CD4-positive, alpha-beta T cell treated with Interleukin-21 for 1 hour (primary cell): ENCODE measurements around the gene SPATC1L.
"Not testable (repeated sequence)": the region's sequence is repeated elsewhere in the genome, so short reads cannot be mapped to it uniquely, and the experiment has no call there.

Experiments
- DNase-seq: peaks from one replicate; pipeline ENCODE4 v3.0.0-alpha.2; 2020

Gene SPATC1L

DNA sequence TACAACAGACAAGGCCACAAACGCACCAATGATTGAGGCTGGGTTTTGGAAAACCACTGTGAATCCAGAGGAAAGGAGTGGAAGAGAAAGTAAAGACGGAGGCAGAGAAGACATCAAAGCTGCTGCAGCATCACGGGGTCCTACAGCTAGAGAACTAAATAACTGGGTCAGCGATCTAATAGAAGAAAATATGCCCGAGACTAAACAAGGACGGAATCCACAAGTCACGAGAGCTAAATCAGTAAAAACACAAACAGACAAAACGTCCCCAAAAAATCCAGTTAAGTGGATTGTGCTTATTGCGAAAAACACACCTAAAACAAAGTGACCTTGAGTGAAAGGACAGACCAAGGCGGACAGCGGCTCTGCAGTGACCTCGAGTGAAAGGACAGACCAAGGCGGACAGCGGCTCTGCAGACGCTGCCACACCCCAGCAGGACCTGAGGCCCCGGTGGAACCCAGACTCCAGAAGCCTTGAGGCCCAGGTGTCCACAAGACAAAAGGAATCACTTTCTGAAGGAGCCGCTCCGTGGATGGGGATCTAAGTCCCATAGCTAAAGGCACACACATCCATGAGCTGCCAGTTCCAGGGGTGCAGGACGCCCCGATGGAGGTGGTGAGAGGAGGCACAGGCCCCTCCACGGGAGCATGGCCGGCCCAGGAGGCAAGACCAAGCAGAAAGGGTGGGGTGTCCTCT lies 34.9 kb downstream of the SPATC1L start:
- DNase-seq, result no peak

DNA sequence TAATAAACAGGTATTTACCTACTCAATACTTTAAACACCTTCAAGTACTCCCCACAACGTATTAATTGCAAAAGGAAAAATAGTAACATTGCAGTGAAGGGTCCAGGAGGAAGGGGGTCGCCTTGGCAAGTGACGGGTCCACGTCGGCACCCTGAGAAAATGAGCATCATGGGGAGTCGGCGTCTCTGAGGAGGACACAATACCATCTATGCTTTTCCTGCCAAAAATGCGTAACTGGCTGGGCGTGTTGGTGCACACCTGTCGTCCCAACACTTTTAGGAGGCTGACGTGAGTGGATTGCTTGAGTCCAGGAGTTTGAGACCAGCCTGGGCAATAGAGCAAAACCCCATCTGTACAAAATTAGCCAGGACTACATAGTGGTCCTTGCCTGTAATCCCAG lies 36.2 kb downstream of the SPATC1L start:
- no peak for DNase-seq

DNA sequence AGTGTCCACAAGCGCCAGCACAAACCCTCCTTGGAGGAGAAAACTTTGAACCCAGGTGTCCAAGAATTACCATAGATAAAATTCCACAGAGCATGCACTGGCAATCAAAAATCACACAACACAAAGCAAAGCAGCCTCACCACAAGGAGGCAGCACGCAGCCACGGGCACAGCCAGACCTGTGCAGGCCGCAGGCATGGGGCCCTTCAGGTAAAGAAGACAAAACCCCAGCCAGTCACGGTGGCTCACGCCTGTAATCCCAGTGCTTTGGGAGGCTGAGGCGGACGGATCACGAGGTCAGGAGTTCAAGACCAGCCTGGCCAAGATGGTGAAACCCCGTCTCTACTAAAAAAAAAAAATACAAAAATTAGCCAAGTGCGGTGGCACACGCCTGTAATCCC lies 36.8 kb downstream of the SPATC1L start:
- peak; percentile 63 for DNase-seq

- DNase-seq, result no peak
These were observed 37.4 kb downstream of the SPATC1L start for GRCh38 chr21:46146856-46147255.

- DNase-seq, result no peak
These were observed 38.2 kb downstream of the SPATC1L start for GRCh38 chr21:46145840-46146691.

DNA sequence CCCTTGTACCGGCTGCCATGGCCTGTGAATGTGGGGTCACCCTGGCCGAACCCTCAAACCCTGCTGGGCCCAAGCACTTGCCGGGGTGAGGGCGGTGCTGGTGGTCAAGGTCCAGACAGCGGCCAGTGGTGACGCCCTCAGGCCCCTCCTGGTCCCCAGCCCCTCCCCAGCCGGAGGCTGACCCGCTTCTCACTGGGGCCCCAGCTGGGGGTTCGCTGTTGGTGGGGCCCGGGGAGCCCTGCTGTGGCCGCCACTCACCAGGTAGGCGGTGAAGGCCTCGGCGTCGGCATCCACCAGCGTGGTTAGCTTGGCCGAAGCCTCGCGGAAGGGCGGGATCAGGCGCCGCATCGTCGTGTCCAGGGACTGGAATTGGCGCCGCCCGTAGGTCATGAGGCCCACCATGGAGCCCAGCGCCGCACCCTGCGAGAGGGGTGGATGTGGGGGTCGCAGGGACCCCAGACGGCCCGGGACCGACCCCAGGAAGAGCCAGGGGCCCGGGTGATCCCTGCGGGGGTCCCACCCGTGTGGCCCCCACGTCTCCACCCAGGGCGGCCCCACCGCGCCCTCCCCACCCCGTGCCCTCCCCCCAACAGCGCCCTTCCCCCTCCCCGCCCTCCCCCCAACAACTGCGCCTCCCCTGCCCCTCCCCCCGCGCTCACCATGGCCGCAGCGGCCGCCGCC lies 39.0 kb downstream of the SPATC1L start:
- no peak for DNase-seq

DNA sequence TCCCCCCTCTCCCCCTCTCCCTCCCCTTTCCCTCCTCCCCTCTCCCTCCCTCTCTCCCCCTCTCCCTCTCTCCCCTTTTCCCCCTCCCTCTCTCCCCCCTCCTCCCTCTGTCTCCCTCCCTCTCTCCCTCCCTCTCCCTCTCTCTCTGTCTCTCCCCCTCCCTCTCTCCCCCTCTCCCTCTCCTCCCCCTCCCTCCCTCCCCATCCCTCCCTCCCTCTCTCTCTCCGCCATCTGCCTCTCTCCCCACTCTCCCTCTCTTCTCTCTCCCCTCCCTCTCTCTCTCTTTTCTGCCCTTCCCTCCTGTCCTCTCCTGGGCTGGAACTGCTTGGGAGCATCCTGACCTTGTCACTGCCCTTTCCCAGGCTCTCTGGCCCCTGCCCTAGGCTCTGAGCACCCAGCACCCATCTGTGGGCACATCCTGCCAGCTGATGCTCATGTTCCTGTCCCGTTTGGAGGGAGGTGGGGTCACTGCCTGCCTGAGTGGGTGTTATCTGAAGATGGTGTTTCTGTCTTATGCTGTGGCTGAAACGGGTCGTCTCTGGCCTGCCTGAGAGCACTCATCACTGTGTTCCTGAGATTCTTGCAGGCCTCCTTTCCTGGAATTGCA lies 39.7 kb downstream of the SPATC1L start:
- DNase-seq, result no peak

GRCh38 chr21:46142582-46143473 lies 41.4 kb downstream of the SPATC1L start:
- peak; percentile 53 for DNase-seq

DNA sequence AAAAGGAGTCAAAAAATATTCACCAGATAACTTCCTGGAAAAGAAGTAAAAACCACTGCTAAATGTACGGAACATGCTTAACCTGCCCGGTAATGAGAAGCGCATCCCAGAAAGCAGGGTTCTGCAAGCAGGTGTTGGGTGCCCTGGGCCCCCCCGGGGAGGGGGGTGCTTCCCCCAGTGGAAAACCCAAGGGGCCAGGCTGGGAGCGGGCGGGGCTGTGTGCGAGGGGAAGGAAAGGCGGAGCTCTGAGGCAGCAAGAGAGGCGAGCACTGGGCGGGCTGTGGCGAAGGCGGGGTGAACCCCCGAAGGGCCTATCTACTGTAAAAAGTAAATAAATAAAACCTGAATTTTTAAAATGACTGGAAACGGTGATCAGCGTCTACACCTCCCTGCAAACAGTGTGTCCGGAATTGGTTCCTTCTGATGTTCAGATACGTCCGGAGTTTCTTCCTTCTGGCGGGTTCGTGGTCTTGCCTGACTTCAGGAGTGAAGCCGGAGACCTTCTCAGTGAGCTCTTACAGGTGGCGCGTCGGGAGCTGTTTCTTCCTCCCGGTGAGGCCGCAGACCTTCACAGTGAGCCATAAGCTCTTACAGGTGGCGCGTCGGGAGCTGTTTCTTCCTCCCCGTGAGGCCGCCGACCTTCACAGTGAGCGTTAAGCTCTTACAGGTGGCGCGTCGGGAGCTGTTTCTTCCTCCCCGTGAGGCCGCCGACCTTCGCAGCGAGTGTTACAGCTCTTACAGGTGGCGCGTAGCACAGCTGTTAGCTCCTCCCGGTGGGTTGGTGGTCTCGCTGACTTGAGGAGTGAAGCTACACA lies 42.3 kb downstream of the SPATC1L start:
- no peak for DNase-seq

DNA sequence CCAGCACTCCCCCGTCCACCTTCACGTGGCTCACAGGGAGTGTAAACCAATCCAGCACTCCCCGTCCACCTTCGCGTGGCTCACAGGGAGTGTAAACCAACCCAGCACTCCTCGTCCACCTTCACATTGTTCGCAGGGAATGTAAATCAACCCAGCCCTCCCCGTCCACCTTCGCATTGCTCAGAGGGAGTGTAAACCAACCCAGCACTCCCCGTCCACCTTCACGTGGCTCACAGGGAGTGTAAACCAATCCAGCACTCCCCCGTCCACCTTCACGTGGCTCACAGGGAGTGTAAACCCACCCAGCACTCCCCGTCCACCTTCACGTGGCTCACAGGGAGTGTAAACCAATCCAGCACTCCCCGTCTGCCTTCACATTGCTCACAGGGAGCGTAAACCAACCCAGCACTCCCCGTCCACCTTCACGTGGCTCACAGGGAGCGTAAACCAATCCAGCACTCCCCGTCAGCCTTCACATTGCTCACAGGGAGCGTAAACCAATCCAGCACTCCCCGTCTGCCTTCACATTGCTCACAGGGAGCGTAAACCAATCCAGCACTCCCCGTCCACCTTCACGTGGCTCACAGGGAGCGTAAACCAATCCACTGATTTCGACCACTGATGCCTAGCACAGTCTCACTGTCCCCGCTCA lies 43.8 kb downstream of the SPATC1L start:
- DNase-seq, result not testable (repeated sequence)

- DNase-seq, result no peak
These were observed 44.6 kb downstream of the SPATC1L start for GRCh38 chr21:46139686-46140085.

DNA sequence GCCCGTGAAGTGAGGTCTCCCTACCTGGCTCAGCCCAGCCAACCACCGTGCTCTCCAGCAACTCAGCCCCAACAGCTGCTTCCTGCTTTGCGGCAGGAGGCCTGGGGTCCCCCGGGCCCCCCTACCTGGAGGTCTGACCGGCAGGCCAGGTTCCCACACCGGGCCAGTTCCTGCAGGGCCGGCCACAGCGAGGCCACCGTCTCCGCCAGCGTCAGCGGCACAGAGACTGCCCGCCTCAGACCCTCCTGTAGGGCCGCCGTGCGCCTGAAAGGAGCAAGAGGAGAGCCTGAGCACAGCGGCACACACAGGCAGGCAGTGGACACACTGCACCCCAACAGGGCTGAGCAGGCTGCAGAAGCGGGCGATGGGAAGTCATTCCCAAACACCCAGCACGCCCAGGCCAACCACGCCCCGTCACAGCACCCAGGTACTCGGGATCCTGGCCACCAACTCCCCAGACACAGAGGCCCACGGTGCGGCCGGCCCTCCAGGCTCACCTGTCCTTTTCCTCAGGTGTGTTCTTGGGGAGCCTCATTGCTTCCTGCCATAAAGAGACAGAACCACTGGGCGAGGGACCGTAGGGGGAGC lies 45.8 kb downstream of the SPATC1L start:
- no peak for DNase-seq

GRCh38 chr21:46137908-46138307 lies 46.4 kb downstream of the SPATC1L start:
- no peak for DNase-seq

GRCh38 chr21:46136739-46137349 lies 47.4 kb downstream of the SPATC1L start:
- no peak for DNase-seq

DNA sequence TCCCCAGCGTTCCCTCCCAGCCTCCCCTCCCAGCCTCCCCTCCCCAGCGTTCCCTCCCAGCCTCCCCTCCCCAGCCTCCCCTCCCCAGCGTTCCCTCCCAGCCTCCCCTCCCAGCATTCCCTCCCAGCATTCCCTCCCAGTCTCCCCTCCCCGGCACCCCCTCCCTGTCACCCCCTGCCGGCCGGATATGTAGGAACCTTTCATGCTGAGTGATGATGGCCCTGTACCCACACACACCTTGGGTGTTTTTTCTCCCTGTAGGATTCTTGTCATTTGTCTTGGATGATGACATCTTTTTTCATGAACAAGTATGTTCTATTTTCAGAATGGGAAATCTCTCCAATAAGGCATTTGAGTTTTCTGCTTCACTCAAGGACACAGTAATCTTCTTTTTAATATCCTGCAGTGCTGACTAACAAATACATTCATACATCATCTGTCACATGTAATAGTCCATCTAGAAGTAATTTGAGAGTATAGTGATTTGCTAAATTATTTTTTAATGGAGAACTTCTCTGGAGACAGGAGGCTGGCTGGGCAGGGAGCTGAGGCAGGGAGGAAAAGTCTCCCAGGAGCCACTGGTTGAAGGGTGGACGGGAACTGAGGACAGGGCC lies 48.4 kb downstream of the SPATC1L start:
- no peak for DNase-seq

DNA sequence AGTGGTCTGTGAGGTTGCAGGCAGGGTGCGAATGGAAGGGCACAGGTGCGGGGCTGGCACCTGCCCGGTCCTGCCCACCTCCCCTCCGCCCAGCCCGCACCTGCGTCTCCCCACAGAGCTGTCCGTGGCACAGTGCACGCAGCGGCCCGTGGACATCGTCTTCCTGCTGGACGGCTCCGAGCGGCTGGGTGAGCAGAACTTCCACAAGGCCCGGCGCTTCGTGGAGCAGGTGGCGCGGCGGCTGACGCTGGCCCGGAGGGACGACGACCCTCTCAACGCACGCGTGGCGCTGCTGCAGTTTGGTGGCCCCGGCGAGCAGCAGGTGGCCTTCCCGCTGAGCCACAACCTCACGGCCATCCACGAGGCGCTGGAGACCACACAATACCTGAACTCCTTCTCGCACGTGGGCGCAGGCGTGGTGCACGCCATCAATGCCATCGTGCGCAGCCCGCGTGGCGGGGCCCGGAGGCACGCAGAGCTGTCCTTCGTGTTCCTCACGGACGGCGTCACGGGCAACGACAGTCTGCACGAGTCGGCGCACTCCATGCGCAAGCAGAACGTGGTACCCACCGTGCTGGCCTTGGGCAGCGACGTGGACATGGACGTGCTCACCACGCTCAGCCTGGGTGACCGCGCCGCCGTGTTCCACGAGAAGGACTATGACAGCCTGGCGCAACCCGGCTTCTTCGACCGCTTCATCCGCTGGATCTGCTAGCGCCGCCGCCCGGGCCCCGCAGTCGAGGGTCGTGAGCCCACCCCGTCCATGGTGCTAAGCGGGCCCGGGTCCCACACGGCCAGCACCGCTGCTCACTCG lies 52.2 kb downstream of the SPATC1L start:
- no peak for DNase-seq

DNA sequence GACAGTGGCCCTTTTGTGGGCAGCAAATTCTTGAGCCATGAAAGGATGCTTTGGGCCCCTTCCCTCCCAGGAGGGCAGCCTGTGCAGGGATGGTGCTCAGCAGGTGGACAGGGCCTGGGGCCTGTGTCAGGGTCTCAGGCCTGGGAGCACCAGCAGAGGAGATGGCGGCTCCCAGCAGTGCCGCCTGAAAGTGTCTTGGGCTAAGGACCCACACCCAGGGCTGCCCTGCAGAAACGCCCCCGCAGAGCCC lies 52.7 kb downstream of the SPATC1L start:
- no peak for DNase-seq

GRCh38 chr21:46130831-46131587 lies 53.2 kb downstream of the SPATC1L start:
- DNase-seq, result no peak
